SK-N-SH (cell line): ENCODE measurements around the gene GUCD1. TPM values are rescaled to one million over a fixed set of nuclear protein-coding genes. Genes with fewer than 3 reads are reported as not detected.

Experiments used
- CTCF ChIA-PET: fragments of 300-600, 350-600 bp; formaldehyde crosslinking; extraction: SDS; loops from one replicate; lab custom pipeline; 2021; lab: Yijun Ruan, JAX
- POLR2A ChIA-PET: fragments of 350-600 bp; sonication (Branson Sonifier 250); formaldehyde crosslinking; extraction: SDS; loops from one replicate; lab custom pipeline; 2020; ENCODE audit warnings: antibody characterized with exemption, inconsistent platforms; lab: Yijun Ruan, JAX
- DNase-seq: peaks from one replicate; pipeline ENCODE4 v3.0.0; 2012
- H2AFZ ChIP-seq: fragments of 200-600 bp; sonication (generic); 2 replicates; pipeline ENCODE4 v1.8.1; 2016; ENCODE audit warnings: antibody characterized with exemption, mild to moderate bottlenecking, low read depth
- H3F3A ChIP-seq: fragments of 200-600 bp; sonication (generic); replicated peaks from 2 replicates; pipeline ENCODE3; 2016; ENCODE audit warnings: antibody characterized with exemption, mild to moderate bottlenecking; ENCODE audit not compliant: insufficient read depth
- H3K27ac ChIP-seq, 2 experiments: fragments of 200-500 bp in 1 of 2; fragments of 200-600 bp in 1 of 2; sonication (Bioruptor generic) in 1 of 2; sonication (generic), shearing (Covaris generic) in 1 of 2; 2 replicates each; pipeline versions ENCODE4 v1.5.1 to v1.6.1; 2014 to 2016; ENCODE audit warnings: low read depth in 2 of 2, inconsistent platforms in 1 of 2, low read length in 1 of 2, mild to moderate bottlenecking in 1 of 2, mixed read lengths in 1 of 2
- H3K27me3 ChIP-seq: fragments of 200-600 bp; sonication (generic), shearing (Covaris generic); 2 replicates; pipeline ENCODE4 v1.6.1; 2016; ENCODE audit warnings: mixed run types; ENCODE audit not compliant: insufficient read depth
- H3K36me3 ChIP-seq, 2 experiments: fragments of 200-500 bp in 1 of 2; fragments of 200-600 bp in 1 of 2; sonication (Bioruptor generic) in 1 of 2; sonication (generic) in 1 of 2; replicated peaks in 1 of 2; 2 replicates each; pipeline versions ENCODE3 to v1.5.1; 2014 to 2016; ENCODE audit warnings: low read length in 1 of 2, mild to moderate bottlenecking in 1 of 2; ENCODE audit not compliant: insufficient read depth in 2 of 2, control insufficient read depth in 1 of 2
- H3K4me1 ChIP-seq, 2 experiments: fragments of 200-500 bp in 1 of 2; fragments of 200-600 bp in 1 of 2; sonication (Bioruptor generic) in 1 of 2; sonication (generic), shearing (Covaris generic) in 1 of 2; 2 replicates each; pipeline versions ENCODE4 v1.5.1 to v1.6.1; 2014 to 2016; ENCODE audit warnings: low read depth in 1 of 2, low read length in 1 of 2, mixed run types in 1 of 2; ENCODE audit not compliant: insufficient read depth in 2 of 2, control insufficient read depth in 1 of 2
- H3K4me2 ChIP-seq: fragments of 200-600 bp; sonication (generic), shearing (Covaris generic); 2 replicates; pipeline ENCODE4 v1.6.1; 2017; ENCODE audit warnings: mixed run types
- H3K4me3 ChIP-seq, 2 experiments: fragments of 200-500 bp in 1 of 2; fragments of 200-600 bp in 1 of 2; sonication (Bioruptor generic) in 1 of 2; sonication (generic), shearing (Covaris generic) in 1 of 2; 2 replicates each; pipeline versions ENCODE4 v1.5.1 to v1.8.1; 2014 to 2016; ENCODE audit warnings: low read depth in 2 of 2, inconsistent platforms in 1 of 2, low read length in 1 of 2, mild to moderate bottlenecking in 1 of 2, mixed read lengths in 1 of 2, moderate library complexity in 1 of 2
- H3K79me2 ChIP-seq: fragments of 200-600 bp; sonication (generic); 2 replicates; pipeline ENCODE4 v1.8.1; 2017; ENCODE audit warnings: mild to moderate bottlenecking; ENCODE audit not compliant: insufficient read depth
- H3K9ac ChIP-seq: fragments of 200-600 bp; sonication (generic); 2 replicates; pipeline ENCODE4 v1.6.1; 2017; ENCODE audit warnings: mixed run types
- H3K9me2 ChIP-seq: fragments of 200-600 bp; sonication (generic); 2 replicates; pipeline ENCODE4 v1.6.1; 2017; ENCODE audit warnings: mixed run types
- H3K9me3 ChIP-seq: fragments of 200-600 bp; sonication (generic); 2 replicates; pipeline ENCODE4 v1.6.1; 2017; ENCODE audit warnings: mixed run types, mild to moderate bottlenecking, moderate library complexity
- H4K20me1 ChIP-seq: fragments of 200-600 bp; sonication (generic); 2 replicates; pipeline ENCODE4 v1.6.1; 2017; ENCODE audit warnings: mild to moderate bottlenecking, mixed run types; ENCODE audit not compliant: insufficient read depth
- ELF1 ChIP-seq: IDR thresholded peaks from 2 replicates; pipeline ENCODE4 v1.4.0; 2012
- EP300 ChIP-seq, 2 experiments: IDR thresholded peaks; 2 replicates each; pipeline versions ENCODE4 v1.4.0 to v1.6.1; 2012; ENCODE audit warnings: borderline replicate concordance in 1 of 2, low read depth in 1 of 2, low read length in 1 of 2
- FOSL2 ChIP-seq: IDR thresholded peaks from 2 replicates; pipeline ENCODE4 v1.4.0; 2012; ENCODE audit warnings: low read depth, mild to moderate bottlenecking, moderate library complexity, borderline replicate concordance
- FOXJ3 ChIP-seq: sonication (generic); formaldehyde crosslinking; IDR thresholded peaks from 2 replicates; pipeline ENCODE4 v1.5.1; 2020; ENCODE audit warnings: mild to moderate bottlenecking, missing genetic modification reagents
- GABPA ChIP-seq: IDR thresholded peaks from 2 replicates; pipeline ENCODE4 v1.4.0; 2012; ENCODE audit warnings: low read depth, mild to moderate bottlenecking
- GATA2 ChIP-seq: sonication (generic); formaldehyde crosslinking; IDR thresholded peaks from 2 replicates; pipeline ENCODE4 v1.5.0; 2020; ENCODE audit warnings: mild to moderate bottlenecking, missing genetic modification reagents
- IRF3 ChIP-seq: fragments of 150-350 bp; IDR thresholded peaks from 2 replicates; pipeline ENCODE4 v1.6.1; 2016; ENCODE audit warnings: mild to moderate bottlenecking, low read depth, low read length
- JUND ChIP-seq: IDR thresholded peaks from 2 replicates; pipeline ENCODE4 v1.4.0; 2012
- NFIC ChIP-seq: IDR thresholded peaks from 2 replicates; pipeline ENCODE4 v1.4.0; 2012; ENCODE audit warnings: borderline replicate concordance
- NRF1 ChIP-seq: IDR thresholded peaks from 2 replicates; pipeline ENCODE4 v1.6.1; 2012; ENCODE audit warnings: low read depth, mild to moderate bottlenecking, low read length
- RAD21 ChIP-seq: IDR thresholded peaks from 2 replicates; pipeline ENCODE4 v1.6.1; 2012; ENCODE audit warnings: mild to moderate bottlenecking, low read length
- RXRA ChIP-seq: IDR thresholded peaks from 2 replicates; pipeline ENCODE4 v1.4.0; 2012; ENCODE audit warnings: low read depth, mild to moderate bottlenecking, borderline replicate concordance
- SMC3 ChIP-seq: IDR thresholded peaks from 2 replicates; pipeline ENCODE4 v1.6.1; 2012; ENCODE audit warnings: low read depth, low read length, improper control_type of control experiment
- TAF1 ChIP-seq: IDR thresholded peaks from 2 replicates; pipeline ENCODE4 v1.6.1; 2012; ENCODE audit warnings: low read depth, mild to moderate bottlenecking, low read length, moderate library complexity, borderline replicate concordance
- TCF12 ChIP-seq: IDR thresholded peaks from 2 replicates; pipeline ENCODE4 v1.4.0; 2012
- TEAD4 ChIP-seq: IDR thresholded peaks from 2 replicates; pipeline ENCODE4 v1.4.0; 2012; ENCODE audit warnings: mild to moderate bottlenecking, borderline replicate concordance; ENCODE audit not compliant: insufficient read depth
- YY1 ChIP-seq: IDR thresholded peaks from 2 replicates; pipeline ENCODE4 v1.4.0; 2012; ENCODE audit warnings: low read depth, mild to moderate bottlenecking
- ZBTB33 ChIP-seq: IDR thresholded peaks from 2 replicates; pipeline ENCODE4 v1.4.0; 2012; ENCODE audit warnings: low read depth, borderline replicate concordance
- WGBS: methylation state at CpG from one replicate; pipeline ENCODE4 v1.1.6; 2017; ENCODE audit warnings: low lambda C conversion rate; 5-methylcytosine and 5-hydroxymethylcytosine counted together
- polyA plus RNA-seq, 3 experiments: library from polyadenylated mRNA; depleted of rRNA; stranded (reverse); fragments of >200 nt; gene quantifications; 2 replicates each; pipeline ENCODE4 v1.2.3, GENCODE V29; 2012
- TF ChIP-seq, protein P1 (sequence below): IDR thresholded peaks from 2 replicates; pipeline ENCODE4 v1.6.1; 2012; ENCODE audit warnings: mild to moderate bottlenecking, low read depth, low read length, moderate library complexity
- TF ChIP-seq, protein P2 (sequence below): fragments of 200-600 bp; sonication (generic); IDR thresholded peaks from 2 replicates; pipeline ENCODE4 v1.6.1; 2017; ENCODE audit warnings: antibody characterized with exemption, mild to moderate bottlenecking, moderate library complexity

GUCD1 gene
- polyA plus RNA-seq, 1 of the 3 experiments (the other 2 are of a cell fraction), result 71.0 TPM

DNA sequence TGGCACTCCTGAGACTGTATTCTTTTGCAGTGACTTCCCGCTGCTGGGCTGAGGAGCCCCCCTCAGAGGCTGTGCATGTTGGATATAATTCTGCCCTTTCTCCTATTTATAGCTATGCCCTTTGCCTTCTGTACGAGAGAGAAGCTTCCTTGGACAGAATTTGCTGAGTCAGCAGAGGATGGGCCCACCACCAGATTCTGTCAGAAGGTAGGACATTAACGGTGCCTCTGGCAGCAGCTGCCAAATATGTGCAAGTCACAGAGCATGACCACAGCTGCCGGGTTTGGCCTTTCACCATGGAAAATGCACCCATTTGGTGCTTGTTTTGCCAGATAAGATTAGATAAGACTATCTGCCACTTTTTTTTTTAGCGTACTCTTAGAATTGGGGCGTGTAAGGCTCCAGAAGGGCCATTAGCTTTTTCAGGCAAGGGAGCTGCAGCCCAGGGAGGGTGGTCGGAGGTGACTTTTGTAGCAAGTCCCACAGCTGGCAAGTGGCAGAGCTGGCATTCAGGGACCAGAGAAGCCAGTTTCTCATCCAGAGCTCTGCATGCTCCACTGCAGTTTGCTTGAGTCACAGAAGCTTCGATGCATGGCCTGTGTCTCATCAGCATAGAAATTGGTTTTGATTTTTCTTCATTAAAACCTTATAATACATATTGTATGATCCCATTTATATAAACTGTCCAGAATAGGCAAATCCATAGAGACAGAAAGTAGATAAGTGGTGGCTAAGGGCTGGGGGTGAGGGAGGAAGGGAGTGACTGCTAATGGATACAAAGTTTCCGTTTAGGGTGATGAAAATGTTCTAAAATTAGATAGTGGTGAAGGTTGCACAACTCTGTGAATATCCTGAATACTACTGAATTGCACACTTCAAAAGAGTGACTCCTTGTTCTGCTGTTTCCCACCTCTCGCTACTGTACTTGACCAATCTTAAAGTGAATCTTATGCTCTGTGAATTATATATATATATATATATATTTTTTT lies 44.0 kb downstream of the GUCD1 start:
- 65% methylated on average over 10 of the region's 10 CpGs for WGBS
- no peak for DNase-seq
- TF ChIP-seq EP300 (IDR thresholded peaks at IDR 0.05; ENCODE audit: borderline replicate concordance in 1 of 2, low read depth in 1 of 2, low read length in 1 of 2), result no peak
- no peak for TF ChIP-seq RXRA
- no peak for TF ChIP-seq JUND
- TF ChIP-seq NRF1, result no peak
- no peak for TF ChIP-seq IRF3
- no peak for TF ChIP-seq TCF12
- TF ChIP-seq FOXJ3 (CRISPR knock-in tag), result no peak
- TF ChIP-seq ELF1, result no peak
- TF ChIP-seq GATA2 (CRISPR knock-in tag), result no peak
- TF ChIP-seq, protein P1, sequence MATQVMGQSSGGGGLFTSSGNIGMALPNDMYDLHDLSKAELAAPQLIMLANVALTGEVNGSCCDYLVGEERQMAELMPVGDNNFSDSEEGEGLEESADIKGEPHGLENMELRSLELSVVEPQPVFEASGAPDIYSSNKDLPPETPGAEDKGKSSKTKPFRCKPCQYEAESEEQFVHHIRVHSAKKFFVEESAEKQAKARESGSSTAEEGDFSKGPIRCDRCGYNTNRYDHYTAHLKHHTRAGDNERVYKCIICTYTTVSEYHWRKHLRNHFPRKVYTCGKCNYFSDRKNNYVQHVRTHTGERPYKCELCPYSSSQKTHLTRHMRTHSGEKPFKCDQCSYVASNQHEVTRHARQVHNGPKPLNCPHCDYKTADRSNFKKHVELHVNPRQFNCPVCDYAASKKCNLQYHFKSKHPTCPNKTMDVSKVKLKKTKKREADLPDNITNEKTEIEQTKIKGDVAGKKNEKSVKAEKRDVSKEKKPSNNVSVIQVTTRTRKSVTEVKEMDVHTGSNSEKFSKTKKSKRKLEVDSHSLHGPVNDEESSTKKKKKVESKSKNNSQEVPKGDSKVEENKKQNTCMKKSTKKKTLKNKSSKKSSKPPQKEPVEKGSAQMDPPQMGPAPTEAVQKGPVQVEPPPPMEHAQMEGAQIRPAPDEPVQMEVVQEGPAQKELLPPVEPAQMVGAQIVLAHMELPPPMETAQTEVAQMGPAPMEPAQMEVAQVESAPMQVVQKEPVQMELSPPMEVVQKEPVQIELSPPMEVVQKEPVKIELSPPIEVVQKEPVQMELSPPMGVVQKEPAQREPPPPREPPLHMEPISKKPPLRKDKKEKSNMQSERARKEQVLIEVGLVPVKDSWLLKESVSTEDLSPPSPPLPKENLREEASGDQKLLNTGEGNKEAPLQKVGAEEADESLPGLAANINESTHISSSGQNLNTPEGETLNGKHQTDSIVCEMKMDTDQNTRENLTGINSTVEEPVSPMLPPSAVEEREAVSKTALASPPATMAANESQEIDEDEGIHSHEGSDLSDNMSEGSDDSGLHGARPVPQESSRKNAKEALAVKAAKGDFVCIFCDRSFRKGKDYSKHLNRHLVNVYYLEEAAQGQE, result no peak
- TF ChIP-seq SMC3, result no peak
- TF ChIP-seq GABPA, result no peak
- TF ChIP-seq, protein P2, sequence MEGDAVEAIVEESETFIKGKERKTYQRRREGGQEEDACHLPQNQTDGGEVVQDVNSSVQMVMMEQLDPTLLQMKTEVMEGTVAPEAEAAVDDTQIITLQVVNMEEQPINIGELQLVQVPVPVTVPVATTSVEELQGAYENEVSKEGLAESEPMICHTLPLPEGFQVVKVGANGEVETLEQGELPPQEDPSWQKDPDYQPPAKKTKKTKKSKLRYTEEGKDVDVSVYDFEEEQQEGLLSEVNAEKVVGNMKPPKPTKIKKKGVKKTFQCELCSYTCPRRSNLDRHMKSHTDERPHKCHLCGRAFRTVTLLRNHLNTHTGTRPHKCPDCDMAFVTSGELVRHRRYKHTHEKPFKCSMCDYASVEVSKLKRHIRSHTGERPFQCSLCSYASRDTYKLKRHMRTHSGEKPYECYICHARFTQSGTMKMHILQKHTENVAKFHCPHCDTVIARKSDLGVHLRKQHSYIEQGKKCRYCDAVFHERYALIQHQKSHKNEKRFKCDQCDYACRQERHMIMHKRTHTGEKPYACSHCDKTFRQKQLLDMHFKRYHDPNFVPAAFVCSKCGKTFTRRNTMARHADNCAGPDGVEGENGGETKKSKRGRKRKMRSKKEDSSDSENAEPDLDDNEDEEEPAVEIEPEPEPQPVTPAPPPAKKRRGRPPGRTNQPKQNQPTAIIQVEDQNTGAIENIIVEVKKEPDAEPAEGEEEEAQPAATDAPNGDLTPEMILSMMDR, result no peak
- no peak for TF ChIP-seq ZBTB33
- TF ChIP-seq TAF1, result no peak
- no peak for TF ChIP-seq YY1
- no peak for TF ChIP-seq RAD21
- TF ChIP-seq NFIC, result no peak
- no peak for TF ChIP-seq FOSL2
- TF ChIP-seq TEAD4, result no peak
- TF ChIP-seq, all 33 proteins: peak for 0
- Histone ChIP-seq H2AFZ (no peak overlapping the region), H3K27ac (no peak overlapping the region), H3K4me1 (peaks cover 0 to 2% of the 10 kb centered on the region in 2 experiments; a peak in 2 of 4 replicates), H3F3A (peaks cover 3% of the 10 kb centered on the region), H3K4me2 (no peak overlapping the region), H3K9me2 (no peaks in the 10 kb centered on the region), H3K36me3 (no peaks in the 10 kb centered on the region), H3K4me3 (no peak overlapping the region), H3K9me3 (no peaks in the 10 kb centered on the region), H3K27me3 (no peaks in the 10 kb centered on the region), H3K79me2 (no peaks in the 10 kb centered on the region), H4K20me1 (no peaks in the 10 kb centered on the region), H3K9ac (no peak overlapping the region)
- POLR2A ChIA-PET, result no interaction called here
- CTCF ChIA-PET, result interaction anchor here (0.8 kb wide), 1 partner anchor 118 kb away, joined by 3 read pairs; no protein-coding TSS in a partner anchor
